HL-60 (cell line): Measurements from ENCODE around the gene LAMA3.

Experiments
- DNase-seq, 2 experiments: peaks; one replicate each; pipeline ENCODE4 v3.0.0-alpha.2; 2010 to 2020; ENCODE audit warnings: low read depth in 1 of 2, low spot score in 1 of 2
- H3K27ac ChIP-seq: fragments of 250-450 bp; sonication (Bioruptor Pico); replicated peaks from 2 replicates; pipeline ENCODE4 v1.5.1; 2020; ENCODE audit warnings: mild to moderate bottlenecking, moderate library complexity
- H3K27me3 ChIP-seq: fragments of 250-450 bp; sonication (Bioruptor Pico); 2 replicates; pipeline ENCODE4 v1.5.1; 2021; ENCODE audit warnings: mild to moderate bottlenecking, moderate library complexity; ENCODE audit not compliant: insufficient read depth, poor library complexity, severe bottlenecking
- H3K4me3 ChIP-seq: replicated peaks from 2 replicates; pipeline ENCODE4 v1.5.1; 2011; ENCODE audit warnings: mild to moderate bottlenecking, control low read depth, low read length; ENCODE audit not compliant: insufficient read depth
- CTCF ChIP-seq: IDR thresholded peaks from one replicate; pipeline ENCODE4 v1.5.1; 2011; ENCODE audit warnings: low read length, control low read depth, inconsistent platforms; ENCODE audit not compliant: insufficient read depth
- GABPA ChIP-seq: IDR thresholded peaks from 2 replicates; pipeline ENCODE4 v1.6.1; 2012; ENCODE audit warnings: low read depth
- POLR2AphosphoS5 ChIP-seq: IDR thresholded peaks from 2 replicates; pipeline ENCODE4 v1.6.1; 2012; ENCODE audit warnings: low read depth
- REST ChIP-seq: IDR thresholded peaks from 2 replicates; pipeline ENCODE4 v1.6.1; 2012; ENCODE audit warnings: low read depth; ENCODE audit not compliant: insufficient replicate concordance
- SPI1 ChIP-seq: IDR thresholded peaks from 2 replicates; pipeline ENCODE4 v1.6.1; 2012; ENCODE audit warnings: low read depth, mild to moderate bottlenecking, borderline replicate concordance

The LAMA3 gene

GRCh38 chr18:23859466-23860336, 170.4 kb downstream of the LAMA3 start:
- peaks cover 8% of the 10 kb centered on the region for H3K27me3 ChIP-seq
- no peak overlapping the region for H3K4me3 ChIP-seq
- no peak overlapping the region for H3K27ac ChIP-seq
- TF ChIP-seq GABPA (no peak), SPI1 (peak; percentile 62; the same call in 1 of the 2 replicates)
- no peak for DNase-seq

GRCh38 chr18:23861326-23861725, 172.1 kb downstream of the LAMA3 start:
- TF ChIP-seq CTCF (no peak), REST (no peak), GABPA (no peak), POLR2AphosphoS5 (no peak), SPI1 (no peak)
- H3K27ac ChIP-seq = no peak overlapping the region
- DNase-seq = no peak
- H3K4me3 ChIP-seq = no peak overlapping the region
- H3K27me3 ChIP-seq = peaks cover 6% of the 10 kb centered on the region

- Histone ChIP-seq H3K27me3 (peaks cover 3% of the 10 kb centered on the region), H3K27ac (no peak overlapping the region), H3K4me3 (no peak overlapping the region)
- peak in 1 of 2 experiments; percentile 17 for DNase-seq
- no peak for TF ChIP-seq REST
- TF ChIP-seq POLR2AphosphoS5 = no peak
- no peak for TF ChIP-seq GABPA
- no peak for TF ChIP-seq CTCF
- TF ChIP-seq SPI1 = no peak
These were observed 172.7 kb downstream of the LAMA3 start for GRCh38 chr18:23861805-23862470.

- no peak for DNase-seq
- TF ChIP-seq CTCF (no peak), SPI1 (no peak), GABPA (no peak), POLR2AphosphoS5 (no peak), REST (no peak)
- Histone ChIP-seq H3K27ac (no peak overlapping the region), H3K4me3 (no peak overlapping the region), H3K27me3 (peaks cover 3% of the 10 kb centered on the region)
These were observed 175.4 kb downstream of the LAMA3 start for GRCh38 chr18:23864624-23865023.
